ENCODE measurements around the gene GYS2. TPM values are rescaled to one million over a fixed set of nuclear protein-coding genes. Genes with fewer than 3 reads are reported as not detected.

GYS2 gene
- total and polyA plus RNA-seq, 2 experiments from 2014 or later = 0.16 to 0.27 TPM

DNA sequence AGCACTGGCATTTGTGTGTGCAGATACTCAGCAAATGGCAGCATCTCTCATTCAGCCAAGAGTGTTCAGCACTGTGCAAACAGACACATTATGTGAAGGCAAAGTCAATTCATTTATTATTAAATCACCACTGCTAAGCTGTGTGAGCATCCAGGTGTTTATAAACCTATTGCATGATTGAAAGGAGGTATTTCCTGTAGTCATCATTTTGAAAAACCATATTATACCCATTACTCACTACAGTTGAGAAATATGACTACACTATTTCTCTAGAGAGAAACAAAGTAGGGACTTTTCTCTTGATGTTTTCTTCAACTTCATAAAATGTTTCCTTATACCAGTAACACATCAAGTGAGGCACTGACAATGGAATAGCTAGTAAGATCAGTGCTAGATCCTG lies 64.8 kb downstream of the GYS2 start:
- DNase-seq (ENCODE audit: low spot score) = no peak
- no peaks in the 10 kb centered on the region for H3K4me1 ChIP-seq (ENCODE audit: insufficient read depth)

DNA sequence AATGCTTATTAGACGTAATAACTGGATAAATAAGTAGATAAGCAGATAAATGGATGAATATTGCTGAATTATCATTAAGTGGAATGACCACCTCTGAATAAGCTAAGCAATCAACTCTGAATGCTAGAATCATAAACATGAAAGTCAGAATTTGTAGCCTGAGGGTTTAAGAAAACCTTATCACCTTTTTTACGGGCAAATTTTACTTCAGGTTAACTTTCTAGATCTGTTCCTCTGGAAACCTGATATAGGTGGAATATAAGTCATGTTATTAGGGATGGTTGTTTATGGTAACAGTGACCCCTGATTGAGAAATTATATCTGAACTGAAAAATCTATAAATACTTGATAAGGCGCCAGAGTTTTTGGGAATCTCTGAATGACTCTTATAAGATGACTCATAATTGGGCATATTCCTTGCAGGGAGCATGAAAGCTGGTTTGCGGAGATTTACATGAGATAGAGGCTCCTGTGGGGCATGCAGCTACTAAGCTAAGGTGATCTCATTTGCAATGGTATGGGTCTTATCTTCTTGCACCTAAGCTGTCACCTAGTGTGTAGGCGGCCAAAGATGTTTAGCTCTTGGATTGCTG lies 66.5 kb downstream of the GYS2 start:
- no peaks in the 10 kb centered on the region for H3K9me2 ChIP-seq (replicated peaks; ENCODE audit: insufficient read depth)
- TF ChIP-seq EZH2phosphoT487 (IDR thresholded peaks at IDR 0.05; ENCODE audit: low read depth, severe bottlenecking, unreplicated experiment) (no peak), EZH2 (IDR thresholded peaks at IDR 0.05; ENCODE audit: borderline replicate concordance) (no peak)
- TF ChIP-seq, protein P1, sequence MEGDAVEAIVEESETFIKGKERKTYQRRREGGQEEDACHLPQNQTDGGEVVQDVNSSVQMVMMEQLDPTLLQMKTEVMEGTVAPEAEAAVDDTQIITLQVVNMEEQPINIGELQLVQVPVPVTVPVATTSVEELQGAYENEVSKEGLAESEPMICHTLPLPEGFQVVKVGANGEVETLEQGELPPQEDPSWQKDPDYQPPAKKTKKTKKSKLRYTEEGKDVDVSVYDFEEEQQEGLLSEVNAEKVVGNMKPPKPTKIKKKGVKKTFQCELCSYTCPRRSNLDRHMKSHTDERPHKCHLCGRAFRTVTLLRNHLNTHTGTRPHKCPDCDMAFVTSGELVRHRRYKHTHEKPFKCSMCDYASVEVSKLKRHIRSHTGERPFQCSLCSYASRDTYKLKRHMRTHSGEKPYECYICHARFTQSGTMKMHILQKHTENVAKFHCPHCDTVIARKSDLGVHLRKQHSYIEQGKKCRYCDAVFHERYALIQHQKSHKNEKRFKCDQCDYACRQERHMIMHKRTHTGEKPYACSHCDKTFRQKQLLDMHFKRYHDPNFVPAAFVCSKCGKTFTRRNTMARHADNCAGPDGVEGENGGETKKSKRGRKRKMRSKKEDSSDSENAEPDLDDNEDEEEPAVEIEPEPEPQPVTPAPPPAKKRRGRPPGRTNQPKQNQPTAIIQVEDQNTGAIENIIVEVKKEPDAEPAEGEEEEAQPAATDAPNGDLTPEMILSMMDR (IDR thresholded peaks at IDR 0.05; ENCODE audit: poor library complexity) = no peak

More for the DNA sequence above, 64.8 kb downstream of the GYS2 start:
- no peaks in the 10 kb centered on the region for H3K9me3 ChIP-seq (ENCODE audit: low read depth)
- H2AFZ ChIP-seq = no peak overlapping the region
- H3K27ac ChIP-seq = no peak overlapping the region
- no peaks in the 10 kb centered on the region for H3K9me2 ChIP-seq (replicated peaks; ENCODE audit: insufficient read depth)
- no peak for TF ChIP-seq EZH2phosphoT487 (IDR thresholded peaks at IDR 0.05; ENCODE audit: low read depth, severe bottlenecking, unreplicated experiment)
- TF ChIP-seq, protein P1 (IDR thresholded peaks at IDR 0.05; ENCODE audit: poor library complexity) = no peak
- no peak for TF ChIP-seq EZH2 (IDR thresholded peaks at IDR 0.05; ENCODE audit: borderline replicate concordance)
- no peaks in the 10 kb centered on the region for H3K27me3 ChIP-seq
- H3K36me3 ChIP-seq (replicated peaks; ENCODE audit: insufficient read depth, low read depth) = no peaks in the 10 kb centered on the region
- H3K79me2 ChIP-seq = no peaks in the 10 kb centered on the region
- no peaks in the 10 kb centered on the region for H4K20me1 ChIP-seq (ENCODE audit: insufficient read depth, poor library complexity, severe bottlenecking)
- H3K4me3 ChIP-seq = no peak overlapping the region
- H3K4me2 ChIP-seq = no peak overlapping the region

GRCh38 chr12:21529456-21529855 lies 75.2 kb downstream of the GYS2 start:
- H3K27me3 ChIP-seq = peaks cover 45% of the 10 kb centered on the region
- no peaks in the 10 kb centered on the region for H3K9me3 ChIP-seq (ENCODE audit: low read depth)
- no peaks in the 10 kb centered on the region for H3K36me3 ChIP-seq (replicated peaks; ENCODE audit: insufficient read depth, low read depth)
- no peaks in the 10 kb centered on the region for H3K4me1 ChIP-seq (ENCODE audit: insufficient read depth)
- no peak overlapping the region for H3K4me3 ChIP-seq
- WGBS (ENCODE audit: low lambda C conversion rate, missing lambda C conversion rate) = 56% methylated on average over 2 of the region's 2 CpGs
- H3K4me2 ChIP-seq = no peak overlapping the region
- H3K79me2 ChIP-seq = no peaks in the 10 kb centered on the region
- H4K20me1 ChIP-seq (ENCODE audit: insufficient read depth, poor library complexity, severe bottlenecking) = no peaks in the 10 kb centered on the region
- H3K27ac ChIP-seq = no peak overlapping the region
- no peak for DNase-seq (ENCODE audit: low spot score)
- no peaks in the 10 kb centered on the region for H3K9me2 ChIP-seq (replicated peaks; ENCODE audit: insufficient read depth)
- no peak overlapping the region for H2AFZ ChIP-seq
- TF ChIP-seq EZH2 (IDR thresholded peaks at IDR 0.05; ENCODE audit: borderline replicate concordance) (no peak), EZH2phosphoT487 (IDR thresholded peaks at IDR 0.05; ENCODE audit: low read depth, severe bottlenecking, unreplicated experiment) (no peak)
- TF ChIP-seq, protein P1 (IDR thresholded peaks at IDR 0.05; ENCODE audit: poor library complexity) = no peak

More for the DNA sequence above, 66.5 kb downstream of the GYS2 start:
- Histone ChIP-seq H3K27me3 (no peaks in the 10 kb centered on the region), H3K36me3 (replicated peaks; ENCODE audit: insufficient read depth, low read depth) (no peaks in the 10 kb centered on the region), H3K4me1 (ENCODE audit: insufficient read depth) (no peaks in the 10 kb centered on the region), H4K20me1 (ENCODE audit: insufficient read depth, poor library complexity, severe bottlenecking) (no peaks in the 10 kb centered on the region), H2AFZ (no peak overlapping the region), H3K9me3 (ENCODE audit: low read depth) (no peaks in the 10 kb centered on the region), H3K4me2 (no peak overlapping the region), H3K4me3 (no peak overlapping the region), H3K27ac (no peak overlapping the region), H3K79me2 (no peaks in the 10 kb centered on the region)
- no peak for DNase-seq (ENCODE audit: low spot score)
- 94% methylated on average over 5 of the region's 5 CpGs for WGBS (ENCODE audit: low lambda C conversion rate, missing lambda C conversion rate)
